HEK293 (cell line): Measurements from ENCODE around the gene FAM3C.

ENCODE experiments used
- CTCF ChIA-PET: fragments of 350-600 bp; formaldehyde crosslinking; extraction: SDS; loops from one replicate; lab custom pipeline; 2021; ENCODE audit warnings: antibody characterized with exemption; lab: Yijun Ruan, JAX
- POLR2A ChIA-PET: fragments of 300-600 bp; formaldehyde crosslinking; extraction: SDS; loops from one replicate; lab custom pipeline; 2020; ENCODE audit warnings: antibody characterized with exemption, inconsistent platforms; lab: Yijun Ruan, JAX
- H3K27ac ChIP-seq: fragments of 200-500 bp; sonication (Bioruptor generic); 2 replicates; pipeline ENCODE4 v1.5.1; 2014; ENCODE audit warnings: low read depth, low read length, control low read depth, inconsistent platforms; ENCODE audit errors: extremely low read depth
- H3K36me3 ChIP-seq, 2 experiments: fragments of 200-500 bp in 1 of 2; sonication (Bioruptor generic) in 1 of 2; 1 replicate in 1 of 2; 2 replicates in 1 of 2; pipeline ENCODE4 v1.5.1; 2014 to 2017; ENCODE audit warnings: inconsistent platforms in 2 of 2, low read length in 2 of 2; ENCODE audit not compliant: control insufficient read depth in 2 of 2, insufficient read depth in 1 of 2
- H3K4me1 ChIP-seq: fragments of 200-500 bp; sonication (Bioruptor generic); 2 replicates; pipeline ENCODE4 v1.5.1; 2014; ENCODE audit warnings: mild to moderate bottlenecking, low read length, inconsistent platforms; ENCODE audit not compliant: control insufficient read depth, insufficient read depth
- H3K4me3 ChIP-seq: 2 replicates; pipeline ENCODE4 v1.5.1; 2011; ENCODE audit warnings: low read depth, mild to moderate bottlenecking, control low read depth, low read length, moderate library complexity
- H3K9me3 ChIP-seq: fragments of 200-500 bp; sonication (Bioruptor generic); 2 replicates; pipeline ENCODE4 v1.5.1; 2014; ENCODE audit warnings: low read depth, low read length, inconsistent platforms; ENCODE audit not compliant: control insufficient read depth, insufficient read depth
- HOXA7 ChIP-seq: sonication (generic); formaldehyde crosslinking; IDR thresholded peaks from 2 replicates; pipeline ENCODE4 v1.8.1; 2022; ENCODE audit warnings: missing genetic modification reagents, borderline replicate concordance
- KLF8 ChIP-seq: fragments of 450-650 bp; formaldehyde crosslinking; IDR thresholded peaks from 2 replicates; pipeline ENCODE4 v1.5.1; 2016; ENCODE audit warnings: missing biosample characterization, missing genetic modification characterization
- PRDM2 ChIP-seq: fragments of 450-650 bp; formaldehyde crosslinking; IDR thresholded peaks from 2 replicates; pipeline ENCODE4 v1.5.1; 2016; ENCODE audit warnings: missing biosample characterization, missing genetic modification characterization, borderline replicate concordance
- PRDM4 ChIP-seq: fragments of 450-650 bp; formaldehyde crosslinking; IDR thresholded peaks from 2 replicates; pipeline ENCODE4 v1.5.1; 2017; ENCODE audit warnings: missing biosample characterization, missing genetic modification characterization
- RBAK ChIP-seq: fragments of 450-650 bp; formaldehyde crosslinking; IDR thresholded peaks from 2 replicates; pipeline ENCODE4 v1.5.1; 2016; ENCODE audit warnings: missing biosample characterization, missing genetic modification characterization
- TCF7L2 ChIP-seq: IDR thresholded peaks from 2 replicates; pipeline ENCODE4 v1.6.1; 2011; ENCODE audit warnings: low read depth, mild to moderate bottlenecking, inconsistent platforms, low read length, moderate library complexity, borderline replicate concordance
- WT1 ChIP-seq: fragments of 450-650 bp; formaldehyde crosslinking; IDR thresholded peaks from 2 replicates; pipeline ENCODE4 v1.5.1; 2016; ENCODE audit warnings: missing biosample characterization, missing genetic modification characterization
- YY1 ChIP-seq: fragments of 450-650 bp; formaldehyde crosslinking; IDR thresholded peaks from 2 replicates; pipeline ENCODE4 v1.5.1; 2018; ENCODE audit warnings: missing biosample characterization, missing genetic modification characterization
- ZBTB1 ChIP-seq: fragments of 450-650 bp; formaldehyde crosslinking; IDR thresholded peaks from 2 replicates; pipeline ENCODE4 v1.5.1; 2016; ENCODE audit warnings: missing biosample characterization, missing genetic modification characterization
- ZBTB49 ChIP-seq: fragments of 450-650 bp; formaldehyde crosslinking; IDR thresholded peaks from 2 replicates; pipeline ENCODE4 v1.5.1; 2016; ENCODE audit warnings: missing biosample characterization, missing genetic modification characterization, low read depth
- ZFP3 ChIP-seq: fragments of 450-650 bp; formaldehyde crosslinking; IDR thresholded peaks from 2 replicates; pipeline ENCODE4 v1.5.1; 2016; ENCODE audit warnings: low read depth, missing biosample characterization, missing genetic modification characterization
- ZNF112 ChIP-seq: fragments of 450-650 bp; formaldehyde crosslinking; IDR thresholded peaks from 2 replicates; pipeline ENCODE4 v1.5.0; 2017; ENCODE audit warnings: missing biosample characterization, missing genetic modification characterization
- ZNF16 ChIP-seq: fragments of 450-650 bp; formaldehyde crosslinking; IDR thresholded peaks from 2 replicates; pipeline ENCODE4 v1.5.1; 2016; ENCODE audit warnings: low read depth, missing biosample characterization, missing genetic modification characterization
- ZNF2 ChIP-seq: fragments of 450-650 bp; formaldehyde crosslinking; IDR thresholded peaks from 2 replicates; pipeline ENCODE4 v1.5.1; 2016; ENCODE audit warnings: missing biosample characterization, missing genetic modification characterization
- ZNF354C ChIP-seq: fragments of 450-650 bp; formaldehyde crosslinking; IDR thresholded peaks from 2 replicates; pipeline ENCODE4 v1.5.1; 2016; ENCODE audit warnings: missing biosample characterization, missing genetic modification characterization, low read depth, borderline replicate concordance
- ZNF529 ChIP-seq: fragments of 450-650 bp; formaldehyde crosslinking; IDR thresholded peaks from 2 replicates; pipeline ENCODE4 v1.5.1; 2017; ENCODE audit warnings: missing genetic modification characterization, missing biosample characterization; ENCODE audit not compliant: insufficient replicate concordance
- ZNF530 ChIP-seq: fragments of 450-650 bp; formaldehyde crosslinking; IDR thresholded peaks from 2 replicates; pipeline ENCODE4 v1.5.1; 2016; ENCODE audit warnings: low read depth, missing biosample characterization, missing genetic modification characterization
- ZNF548 ChIP-seq: fragments of 450-650 bp; formaldehyde crosslinking; IDR thresholded peaks from 2 replicates; pipeline ENCODE4 v1.5.1; 2016; ENCODE audit warnings: missing biosample characterization, missing genetic modification characterization
- ZNF560 ChIP-seq: fragments of 450-650 bp; formaldehyde crosslinking; IDR thresholded peaks from 2 replicates; pipeline ENCODE4 v1.5.1; 2017; ENCODE audit warnings: missing biosample characterization, missing genetic modification characterization, borderline replicate concordance
- ZNF571 ChIP-seq: fragments of 450-650 bp; formaldehyde crosslinking; IDR thresholded peaks from 2 replicates; pipeline ENCODE4 v1.5.0; 2017; ENCODE audit warnings: missing biosample characterization, missing genetic modification characterization
- ZNF580 ChIP-seq: fragments of 450-650 bp; formaldehyde crosslinking; IDR thresholded peaks from 2 replicates; pipeline ENCODE4 v1.5.1; 2016; ENCODE audit warnings: missing biosample characterization, missing genetic modification characterization
- ZNF654 ChIP-seq: fragments of 450-650 bp; formaldehyde crosslinking; IDR thresholded peaks from 2 replicates; pipeline ENCODE4 v1.5.1; 2016; ENCODE audit warnings: low read depth, missing biosample characterization, missing genetic modification characterization
- TF ChIP-seq, protein P1 (sequence below): fragments of 450-650 bp; formaldehyde crosslinking; IDR thresholded peaks from 2 replicates; pipeline ENCODE4 v1.5.1; 2017; ENCODE audit warnings: missing biosample characterization, missing genetic modification characterization

FAM3C gene

DNA sequence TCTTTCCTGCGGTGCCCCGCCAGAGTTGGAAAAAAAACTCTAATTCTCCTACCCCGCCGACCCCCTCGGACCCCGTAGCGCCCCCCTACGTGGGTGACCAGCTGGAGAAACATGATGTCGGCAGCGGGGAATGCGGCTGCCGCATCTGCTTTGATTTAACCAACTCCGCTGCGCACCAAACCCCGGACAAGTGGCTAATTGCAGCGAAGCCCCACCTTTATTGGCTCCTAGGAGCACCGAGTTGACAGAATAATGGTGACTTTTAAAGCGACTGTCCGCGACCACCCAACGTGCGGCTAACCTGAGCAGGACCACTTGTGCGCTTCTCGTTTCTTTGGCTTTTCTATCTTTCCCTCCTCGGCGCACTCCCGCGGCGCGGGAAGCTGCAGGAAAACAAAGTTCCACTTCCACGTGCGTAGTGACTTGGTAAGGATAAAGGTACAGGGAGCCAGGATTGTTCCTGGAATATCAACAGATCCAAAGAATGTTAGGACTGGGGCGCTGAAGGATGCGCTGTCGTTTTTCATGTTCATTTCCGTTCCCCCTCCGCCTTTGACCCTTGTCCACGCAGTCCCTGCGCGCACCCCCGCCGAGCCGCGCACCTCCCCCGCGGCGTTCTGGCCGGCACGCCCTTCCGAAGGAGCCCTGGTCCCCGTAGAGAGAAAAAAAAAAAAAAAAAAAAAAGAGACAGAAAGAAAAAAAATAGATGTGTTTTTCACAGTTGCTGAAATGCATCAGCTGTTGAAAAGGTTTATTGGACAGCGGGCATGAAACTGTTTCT lies 65.9 kb downstream of the FAM3C start:
- ChIA-PET POLR2A (interaction anchor here (0.6 to 1.2 kb wide), 3 partner anchors 66 to 228 kb away, joined by 5 to 6 read pairs (median 6); partner anchors contain the start of gene FAM3C), CTCF (interaction anchor here (0.8 to 1.4 kb wide), 6 partner anchors 18 to 217 kb away, joined by 3 to 6 read pairs (median 4); no protein-coding TSS in a partner anchor)
- Histone ChIP-seq H3K27ac (peak overlapping the region; percentile 57; the same call in 1 of the 2 replicates), H3K36me3 (no peaks in the 10 kb centered on the region), H3K4me1 (no peaks in the 10 kb centered on the region), H3K4me3 (peak overlapping the region; percentile 63), H3K9me3 (no peaks in the 10 kb centered on the region)
- no peak for TF ChIP-seq ZNF529
- no peak for TF ChIP-seq ZBTB49 (tag by site-specific recombination)
- TF ChIP-seq PRDM2 (tag by site-specific recombination), result no peak
- no peak; the same call in 1 of the 2 replicates for TF ChIP-seq YY1 (tag by site-specific recombination)
- no peak for TF ChIP-seq HOXA7 (CRISPR knock-in tag)
- TF ChIP-seq ZNF2 (tag by site-specific recombination), result peak; percentile 52; the same call in 1 of the 2 replicates
- TF ChIP-seq PRDM4 (tag by site-specific recombination), result peak; percentile 79
- no peak for TF ChIP-seq ZNF354C (tag by site-specific recombination)
- TF ChIP-seq ZFP3 (tag by site-specific recombination), result no peak
- no peak for TF ChIP-seq ZNF571 (tag by site-specific recombination)
- TF ChIP-seq TCF7L2, result peak; percentile 31; the same call in 1 of the 2 replicates
- TF ChIP-seq, protein P1, sequence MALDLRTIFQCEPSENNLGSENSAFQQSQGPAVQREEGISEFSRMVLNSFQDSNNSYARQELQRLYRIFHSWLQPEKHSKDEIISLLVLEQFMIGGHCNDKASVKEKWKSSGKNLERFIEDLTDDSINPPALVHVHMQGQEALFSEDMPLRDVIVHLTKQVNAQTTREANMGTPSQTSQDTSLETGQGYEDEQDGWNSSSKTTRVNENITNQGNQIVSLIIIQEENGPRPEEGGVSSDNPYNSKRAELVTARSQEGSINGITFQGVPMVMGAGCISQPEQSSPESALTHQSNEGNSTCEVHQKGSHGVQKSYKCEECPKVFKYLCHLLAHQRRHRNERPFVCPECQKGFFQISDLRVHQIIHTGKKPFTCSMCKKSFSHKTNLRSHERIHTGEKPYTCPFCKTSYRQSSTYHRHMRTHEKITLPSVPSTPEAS (tag by site-specific recombination), result no peak; the same call in 1 of the 2 replicates
- TF ChIP-seq ZNF560 (tag by site-specific recombination), result no peak
- no peak for TF ChIP-seq ZNF530
- no peak for TF ChIP-seq RBAK
- no peak for TF ChIP-seq WT1 (tag by site-specific recombination)
- no peak for TF ChIP-seq ZNF580 (tag by site-specific recombination)
- no peak for TF ChIP-seq ZNF112 (tag by site-specific recombination)
- no peak for TF ChIP-seq KLF8 (tag by site-specific recombination)
- TF ChIP-seq ZBTB1 (tag by site-specific recombination), result no peak
- TF ChIP-seq ZNF16 (tag by site-specific recombination), result no peak
- TF ChIP-seq ZNF654 (tag by site-specific recombination), result no peak
- TF ChIP-seq ZNF548, result no peak
